CD14-positive monocyte (primary cell): ENCODE measurements around the gene KLF6. TPM values are rescaled to one million over a fixed set of nuclear protein-coding genes. Genes with fewer than 3 reads are reported as not detected.
A peak's percentile ranks its signal among the peaks of the same experiment; 100 is the strongest.

Experiments used
- DNase-seq, 3 donors: peaks; one replicate each; pipeline ENCODE4 v3.0.0-alpha.2; 2011 to 2022
- H2AFZ ChIP-seq: 2 replicates; pipeline ENCODE4 v1.6.0; 2012; ENCODE audit warnings: mild to moderate bottlenecking, low read depth, low read length, inconsistent platforms; ENCODE audit not compliant: insufficient read depth, poor library complexity, severe bottlenecking
- H3K27ac ChIP-seq, 2 donors: 1 replicate in 1 of 2; 2 replicates in 1 of 2; pipeline ENCODE4 v1.5.1; 2012 to 2013; ENCODE audit warnings: low read length in 2 of 2, control low read depth in 1 of 2, inconsistent platforms in 1 of 2, low read depth in 1 of 2, mild to moderate bottlenecking in 1 of 2
- H3K27me3 ChIP-seq, 2 donors: one replicate each; pipeline versions ENCODE4 v1.6.0 to v1.6.1; 2011 to 2013; ENCODE audit warnings: low read length in 2 of 2; ENCODE audit not compliant: control insufficient read depth in 2 of 2, insufficient read depth in 2 of 2
- H3K36me3 ChIP-seq, 2 donors: replicated peaks in 1 of 2; 1 replicate in 1 of 2; 2 replicates in 1 of 2; pipeline versions ENCODE4 v1.5.1 to v1.6.1; 2012 to 2013; ENCODE audit warnings: low read length in 2 of 2, control low read depth in 1 of 2, inconsistent platforms in 1 of 2, mild to moderate bottlenecking in 1 of 2; ENCODE audit not compliant: insufficient read depth in 2 of 2, control insufficient read depth in 1 of 2
- H3K4me1 ChIP-seq, 2 donors: 1 replicate in 1 of 2; 2 replicates in 1 of 2; pipeline versions ENCODE4 v1.5.1 to v1.6.1; 2012 to 2013; ENCODE audit warnings: low read length in 2 of 2, control low read depth in 1 of 2, inconsistent platforms in 1 of 2, mild to moderate bottlenecking in 1 of 2, moderate library complexity in 1 of 2; ENCODE audit not compliant: insufficient read depth in 2 of 2, control insufficient read depth in 1 of 2
- H3K4me2 ChIP-seq: replicated peaks from 2 replicates; pipeline ENCODE3; 2012; ENCODE audit warnings: low read length, moderate library complexity, mild to moderate bottlenecking; ENCODE audit not compliant: poor library complexity, severe bottlenecking; ENCODE audit errors: extremely low read depth
- H3K4me3 ChIP-seq, 3 experiments: fragments of 200-600 bp in 1 of 3; sonication (generic) in 1 of 3; replicated peaks in 1 of 3; 1 replicate in 2 of 3; 2 replicates in 1 of 3; pipeline ENCODE4 v1.5.1; 2011 to 2013; ENCODE audit warnings: low read length in 3 of 3, mild to moderate bottlenecking in 3 of 3, control low read depth in 2 of 3, low read depth in 2 of 3, inconsistent platforms in 1 of 3, moderate library complexity in 1 of 3
- H3K79me2 ChIP-seq: 2 replicates; pipeline ENCODE4 v1.6.0; 2012; ENCODE audit warnings: mild to moderate bottlenecking, control low read depth, inconsistent platforms, low read length, moderate library complexity; ENCODE audit not compliant: insufficient read depth
- H3K9ac ChIP-seq: 2 replicates; pipeline ENCODE4 v1.6.0; 2017; ENCODE audit warnings: low read length, mild to moderate bottlenecking; ENCODE audit not compliant: insufficient read depth, poor library complexity, severe bottlenecking
- H3K9me3 ChIP-seq, 2 donors: replicated peaks in 1 of 2; 1 replicate in 1 of 2; 2 replicates in 1 of 2; pipeline versions ENCODE4 v1.5.1 to v1.6.1; 2012 to 2013; ENCODE audit warnings: low read length in 2 of 2, control low read depth in 1 of 2; ENCODE audit not compliant: control insufficient read depth in 1 of 2, insufficient read depth in 1 of 2
- H4K20me1 ChIP-seq: 2 replicates; pipeline ENCODE4 v1.6.0; 2012; ENCODE audit warnings: mild to moderate bottlenecking, low read length, control low read depth, moderate library complexity; ENCODE audit not compliant: insufficient read depth
- H3K27ac Mint-ChIP-seq, 7 donors: one replicate each; pipeline ENCODE4 v1.8.0; 2020; ENCODE audit warnings: mild to moderate bottlenecking in 7 of 7, mixed read lengths in 7 of 7, moderate library complexity in 6 of 7, inconsistent platforms in 2 of 7
- H3K27me3 Mint-ChIP-seq, 3 donors: one replicate each; pipeline ENCODE4 v1.8.0; 2021 to 2022; ENCODE audit warnings: low read depth in 3 of 3, mild to moderate bottlenecking in 3 of 3, mixed read lengths in 3 of 3, moderate library complexity in 3 of 3, inconsistent platforms in 1 of 3
- H3K36me3 Mint-ChIP-seq, 2 donors: one replicate each; pipeline ENCODE4 v1.8.0; 2020; ENCODE audit warnings: mixed read lengths in 2 of 2, inconsistent platforms in 1 of 2, mild to moderate bottlenecking in 1 of 2
- H3K4me1 Mint-ChIP-seq: one replicate; pipeline ENCODE4 v1.8.0; 2020; ENCODE audit warnings: mild to moderate bottlenecking, mixed read lengths
- H3K4me3 Mint-ChIP-seq, 2 donors: one replicate each; pipeline ENCODE4 v1.8.0; 2020; ENCODE audit warnings: mild to moderate bottlenecking in 2 of 2, mixed read lengths in 2 of 2, moderate library complexity in 1 of 2
- H3K9me3 Mint-ChIP-seq, 7 donors: one replicate each; pipeline ENCODE4 v1.8.0; 2020 to 2022; ENCODE audit warnings: mixed read lengths in 7 of 7, mild to moderate bottlenecking in 6 of 7, moderate library complexity in 6 of 7, inconsistent platforms in 2 of 7
- CTCF ChIP-seq: fragments of 200-600 bp; IDR thresholded peaks from one replicate; pipeline ENCODE4 v1.8.0; 2022; ENCODE audit warnings: antibody characterized with exemption, mild to moderate bottlenecking
- WGBS: methylation state at CpG from one replicate; pipeline ENCODE4 v1.1.5; 2013; ENCODE audit warnings: missing lambda C conversion rate; ENCODE audit not compliant: insufficient coverage; 5-methylcytosine and 5-hydroxymethylcytosine counted together
- intact Hi-C, 2 donors: fragments of 100-400 bp; cut with micrococcal nuclease; formaldehyde crosslinking; loops; one replicate each; pipeline versions ENCODE4 v1.15.0 to v1.15.1; 2023
- polyA plus RNA-seq, 3 donors: library from polyadenylated mRNA; depleted of rRNA in 1 of 3; unstranded in 2 of 3; stranded (reverse) in 1 of 3; fragments of 300-500 nt in 2 of 3; fragments of >200 nt in 1 of 3; fragmentation: Illumina TruSeq in 2 of 3; gene quantifications; 1 replicate in 2 of 3; 2 replicates in 1 of 3; pipeline ENCODE4 v1.2.3, GENCODE V29; 2012 to 2021

KLF6 gene
- polyA plus RNA-seq, 3 donors: 436 to 510 (median 499) TPM

- TF ChIP-seq CTCF: no peak
- peak; percentile 90 to 98 (median 97) for DNase-seq
- H3K27ac Mint-ChIP-seq: peak overlapping the region; percentile 97 to 100 (median 99)
- Histone ChIP-seq H3K4me1 (peaks cover 54 to 55% of the 10 kb centered on the region in 2 donors), H3K9ac (peak overlapping the region; percentile 100), H4K20me1 (peaks cover 71% of the 10 kb centered on the region), H3K9me3 (no peaks in the 10 kb centered on the region), H3K36me3 (peaks cover 48 to 50% of the 10 kb centered on the region in 2 donors), H2AFZ (no peak overlapping the region), H3K27ac (peak overlapping the region; percentile 95 to 100), H3K4me2 (peak overlapping the region; percentile 90), H3K27me3 (no peaks in the 10 kb centered on the region), H3K4me3 (peak overlapping the region; percentile 94 to 99 (median 95)), H3K79me2 (peaks cover 82% of the 10 kb centered on the region)
- intact Hi-C loops: loop anchor here in 1 of 2 donors (1.0 to 10.0 kb wide), 4 partner anchors 91 to 872 kb away; no protein-coding TSS in a partner anchor
- H3K9me3 Mint-ChIP-seq: peaks cover 0 to 15% (median 0%) of the 10 kb centered on the region in 7 donors
- H3K4me3 Mint-ChIP-seq: peak overlapping the region; percentile 94 to 96
- H3K27me3 Mint-ChIP-seq: peaks cover 0 to 8% (median 4%) of the 10 kb centered on the region in 3 donors
- peaks cover 62 to 71% of the 10 kb centered on the region in 2 donors for H3K36me3 Mint-ChIP-seq
- peaks cover 57% of the 10 kb centered on the region for H3K4me1 Mint-ChIP-seq
- 0% methylated on average over 8 of the region's 13 CpGs for WGBS
Observed at GRCh38 chr10:3782451-3783315, 2.3 kb downstream of the KLF6 start.

- Histone ChIP-seq H3K27me3 (no peaks in the 10 kb centered on the region), H3K27ac (peak overlapping the region; percentile 95 to 100), H3K9ac (peak overlapping the region; percentile 100), H3K9me3 (no peaks in the 10 kb centered on the region), H3K36me3 (peaks cover 54 to 55% of the 10 kb centered on the region in 2 donors), H4K20me1 (peaks cover 77% of the 10 kb centered on the region), H3K4me2 (peak overlapping the region; percentile 90), H3K79me2 (peaks cover 87% of the 10 kb centered on the region), H2AFZ (no peak overlapping the region), H3K4me3 (peak overlapping the region; percentile 94 to 99 (median 95)), H3K4me1 (peaks cover 58 to 61% of the 10 kb centered on the region in 2 donors)
- Mint-ChIP-seq H3K4me1 (peaks cover 61% of the 10 kb centered on the region), H3K27ac (peak overlapping the region; percentile 97 to 100 (median 99)), H3K36me3 (peaks cover 66 to 77% of the 10 kb centered on the region in 2 donors), H3K4me3 (peak overlapping the region; percentile 94 to 96), H3K27me3 (peaks cover 0 to 8% (median 4%) of the 10 kb centered on the region in 3 donors), H3K9me3 (peaks cover 0 to 15% (median 0%) of the 10 kb centered on the region in 7 donors)
- intact Hi-C loops: loop anchor here in 1 of 2 donors (5.0 to 10.0 kb wide), 3 partner anchors 273 to 873 kb away; no protein-coding TSS in a partner anchor
- 67% methylated on average over 7 of the region's 8 CpGs for WGBS
- TF ChIP-seq CTCF: no peak
- no peak for DNase-seq
Observed at GRCh38 chr10:3782146-3782450, 2.9 kb downstream of the KLF6 start.
